Prostate gland (tissue), 2 donors: ENCODE data around the gene MCM3AP. TPM values are rescaled to one million over a fixed set of nuclear protein-coding genes. Genes with fewer than 3 reads are reported as not detected.
A peak's percentile ranks its signal among the peaks of the same experiment; 100 is the strongest.

Experiments used
- DNase-seq: peaks from one replicate; pipeline ENCODE4 v3.0.0-alpha.2; 2019; ENCODE audit warnings: low spot score
- H3K27ac ChIP-seq, 2 donors: fragments of 200-600 bp; sonication (generic); 2 replicates each; pipeline ENCODE4 v1.5.1; 2017 to 2019
- H3K27me3 ChIP-seq: fragments of 200-600 bp; sonication (generic); replicated peaks from 2 replicates; pipeline ENCODE4 v1.5.1; 2019; ENCODE audit not compliant: insufficient read depth
- H3K36me3 ChIP-seq, 2 donors: fragments of 200-600 bp; sonication (generic); 1 replicate in 1 of 2; 2 replicates in 1 of 2; pipeline versions ENCODE4 v1.5.1 to v1.8.1; 2017 to 2019
- H3K4me1 ChIP-seq: fragments of 200-600 bp; sonication (generic); replicated peaks from 2 replicates; pipeline ENCODE4 v1.5.1; 2019
- H3K4me3 ChIP-seq, 2 donors: fragments of 200-600 bp; sonication (generic); 2 replicates each; pipeline ENCODE4 v1.5.1; 2017 to 2019
- H3K9me3 ChIP-seq: fragments of 200-600 bp; sonication (generic); 2 replicates; pipeline ENCODE4 v1.5.1; 2017
- POLR2A ChIP-seq: fragments of 450-650 bp; IDR thresholded peaks from one replicate; pipeline ENCODE4 v1.6.1; 2016; ENCODE audit warnings: antibody characterized with exemption, mild to moderate bottlenecking
- POLR2AphosphoS5 ChIP-seq: sonication (generic); formaldehyde crosslinking; IDR thresholded peaks from one replicate; pipeline ENCODE4 v1.6.1; 2017; ENCODE audit warnings: antibody characterized with exemption
- WGBS: methylation state at CpG from one replicate; pipeline ENCODE4 v1.1.5; 2018; 5-methylcytosine and 5-hydroxymethylcytosine counted together
- intact Hi-C: fragments of 100-400 bp; cut with DNase I; formaldehyde crosslinking; loops from one replicate; pipeline ENCODE4 v1.14.2; 2022
- total RNA-seq, 2 donors: library from RNA; depleted of rRNA; stranded (reverse); fragments of >200 nt; gene quantifications; one replicate each; pipeline ENCODE4 v1.1.0, GENCODE V29; 2016
- TF ChIP-seq, protein P1 (sequence below), 4 experiments: fragments of 200-600 bp in 2 of 4; fragments of 450-650 bp in 2 of 4; sonication (generic) in 2 of 4; IDR thresholded peaks; 1 replicate in 3 of 4; 2 replicates in 1 of 4; pipeline ENCODE4 v1.5.1; 2016 to 2019; ENCODE audit warnings: antibody characterized with exemption in 4 of 4, mild to moderate bottlenecking in 2 of 4, moderate library complexity in 2 of 4

The MCM3AP gene
- total RNA-seq, 2 donors from 2014 or later = 107 to 120 TPM

DNA sequence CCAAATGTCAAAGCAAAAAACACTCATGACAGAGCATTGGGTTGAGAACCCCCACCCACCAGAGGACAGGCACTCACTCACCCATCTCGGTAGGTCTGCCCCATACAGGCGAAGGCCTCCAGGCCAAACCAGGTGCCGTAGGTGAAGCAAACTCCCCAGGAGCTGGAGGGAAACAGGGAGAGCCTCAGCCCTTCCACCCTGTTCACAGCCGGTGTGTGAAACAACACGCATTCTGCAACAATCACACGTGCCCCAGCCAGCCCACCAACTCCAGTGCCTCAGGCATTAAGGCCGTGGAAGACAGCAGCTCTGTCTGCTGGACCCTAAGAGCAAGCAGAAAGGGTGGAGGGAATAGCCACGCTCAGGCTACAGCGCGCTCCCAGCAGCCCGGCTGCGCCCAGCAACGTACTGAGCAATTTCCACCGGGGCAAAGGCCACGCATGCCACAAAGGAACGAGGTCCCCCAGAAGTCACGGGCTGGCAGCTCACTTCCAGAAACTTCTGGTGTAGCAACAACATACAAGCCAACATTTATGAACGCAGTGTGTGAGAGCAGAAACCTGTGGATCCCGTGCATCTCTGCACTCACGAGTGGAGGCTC lies 89.7 kb downstream of the MCM3AP start:
- no peak for DNase-seq
- H3K4me1 ChIP-seq = no peaks in the 10 kb centered on the region
- TF ChIP-seq POLR2A (no peak), POLR2AphosphoS5 (no peak)
- TF ChIP-seq, protein P1, sequence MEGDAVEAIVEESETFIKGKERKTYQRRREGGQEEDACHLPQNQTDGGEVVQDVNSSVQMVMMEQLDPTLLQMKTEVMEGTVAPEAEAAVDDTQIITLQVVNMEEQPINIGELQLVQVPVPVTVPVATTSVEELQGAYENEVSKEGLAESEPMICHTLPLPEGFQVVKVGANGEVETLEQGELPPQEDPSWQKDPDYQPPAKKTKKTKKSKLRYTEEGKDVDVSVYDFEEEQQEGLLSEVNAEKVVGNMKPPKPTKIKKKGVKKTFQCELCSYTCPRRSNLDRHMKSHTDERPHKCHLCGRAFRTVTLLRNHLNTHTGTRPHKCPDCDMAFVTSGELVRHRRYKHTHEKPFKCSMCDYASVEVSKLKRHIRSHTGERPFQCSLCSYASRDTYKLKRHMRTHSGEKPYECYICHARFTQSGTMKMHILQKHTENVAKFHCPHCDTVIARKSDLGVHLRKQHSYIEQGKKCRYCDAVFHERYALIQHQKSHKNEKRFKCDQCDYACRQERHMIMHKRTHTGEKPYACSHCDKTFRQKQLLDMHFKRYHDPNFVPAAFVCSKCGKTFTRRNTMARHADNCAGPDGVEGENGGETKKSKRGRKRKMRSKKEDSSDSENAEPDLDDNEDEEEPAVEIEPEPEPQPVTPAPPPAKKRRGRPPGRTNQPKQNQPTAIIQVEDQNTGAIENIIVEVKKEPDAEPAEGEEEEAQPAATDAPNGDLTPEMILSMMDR (IDR thresholded peaks at IDR 0.05) = no peak
- H3K9me3 ChIP-seq = no peaks in the 10 kb centered on the region
- no peak overlapping the region for H3K4me3 ChIP-seq
- no peaks in the 10 kb centered on the region for H3K27me3 ChIP-seq
- peaks cover 4 to 9% of the 10 kb centered on the region in 2 donors for H3K36me3 ChIP-seq
- H3K27ac ChIP-seq = peak overlapping the region in 1 of 2 donors; percentile 59
- intact Hi-C loops = no loop called here
- whole genome bisulfite sequencing = 86% methylated on average over 20 of the region's 20 CpGs

DNA sequence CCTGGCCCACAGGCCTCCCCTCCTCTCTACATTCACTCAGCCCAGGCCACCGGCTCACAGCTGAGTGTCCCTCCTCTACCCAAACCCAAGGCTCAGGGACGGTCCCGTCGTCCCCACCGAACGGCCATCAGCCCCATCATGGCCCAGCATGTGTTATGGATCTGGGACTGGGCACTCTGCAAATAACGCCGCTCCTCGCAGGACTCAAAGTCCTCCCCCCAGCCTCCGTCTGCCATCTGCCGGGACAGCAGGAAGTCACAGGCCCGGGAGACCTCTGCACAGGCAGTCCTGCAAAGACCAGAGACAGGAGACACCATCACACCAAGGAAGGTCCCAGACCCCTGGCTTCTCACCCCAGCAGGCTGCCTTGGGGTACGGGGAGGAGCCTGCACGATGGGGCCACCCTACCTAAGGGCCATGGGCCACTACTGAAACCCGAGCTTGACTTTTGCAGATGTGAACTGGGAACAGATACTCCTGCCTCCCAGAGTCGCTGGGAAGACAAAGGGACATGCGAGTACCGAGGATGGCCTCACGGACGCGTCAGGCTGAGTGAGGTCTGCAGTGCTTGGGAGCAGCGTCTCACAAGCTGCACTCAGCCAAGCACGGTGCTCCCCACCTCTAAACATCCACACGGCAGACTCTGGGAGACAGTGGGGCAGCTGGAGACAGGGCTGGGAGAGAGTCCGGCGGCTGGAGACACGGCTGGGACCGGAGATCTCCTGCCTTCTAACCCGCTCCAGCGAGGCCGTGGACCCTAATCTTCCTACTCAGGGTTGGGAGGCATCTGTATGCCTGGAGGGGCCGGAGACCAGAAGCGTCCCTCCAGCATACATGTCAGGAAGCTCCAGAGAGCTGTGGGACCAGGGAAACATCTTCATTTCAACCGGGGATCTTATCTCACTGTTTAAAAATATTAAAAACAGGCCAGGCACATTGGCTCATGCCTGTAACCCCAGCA lies 90.8 kb downstream of the MCM3AP start:
- H3K9me3 ChIP-seq = no peaks in the 10 kb centered on the region
- DNase-seq = no peak
- intact Hi-C loops = no loop called here
- peaks cover 10% of the 10 kb centered on the region for H3K4me1 ChIP-seq
- peak overlapping the region in 1 of 2 donors; percentile 59 for H3K27ac ChIP-seq
- no peaks in the 10 kb centered on the region for H3K27me3 ChIP-seq
- peaks cover 4 to 9% of the 10 kb centered on the region in 2 donors for H3K36me3 ChIP-seq
- TF ChIP-seq, protein P1 (IDR thresholded peaks at IDR 0.05) = no peak
- TF ChIP-seq POLR2AphosphoS5 = no peak
- no peak for TF ChIP-seq POLR2A
- WGBS = 94% methylated on average over 34 of the region's 34 CpGs
- no peak overlapping the region for H3K4me3 ChIP-seq

DNA sequence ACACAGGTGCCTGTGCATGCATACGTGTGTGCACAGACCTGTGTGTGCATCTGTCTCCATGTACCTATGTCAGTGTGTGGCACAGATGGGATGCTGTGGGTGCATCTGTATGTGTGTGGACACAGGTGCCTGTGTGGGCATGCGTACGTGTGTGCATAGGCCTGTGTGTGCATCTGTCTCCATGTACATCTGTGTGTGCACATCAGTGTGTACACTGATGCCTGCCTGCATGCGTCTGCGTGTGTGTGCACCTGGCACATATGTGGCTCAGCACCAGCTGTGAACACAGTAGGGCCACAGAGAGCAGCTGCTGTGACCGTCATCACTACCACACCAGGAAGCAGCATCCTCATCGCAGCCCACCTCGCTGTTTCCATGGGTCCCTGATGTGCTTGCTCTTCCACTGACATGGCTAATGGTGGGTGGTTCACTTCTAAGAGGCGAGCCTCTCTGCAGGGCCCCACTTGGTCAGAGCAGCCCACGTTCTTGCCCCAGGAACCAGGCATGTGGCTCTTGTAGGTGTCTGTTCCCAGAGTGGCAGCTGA lies 91.5 kb downstream of the MCM3AP start:
- no peak for TF ChIP-seq POLR2A
- TF ChIP-seq POLR2AphosphoS5 = no peak
- TF ChIP-seq, protein P1 (IDR thresholded peaks at IDR 0.05) = no peak

DNA sequence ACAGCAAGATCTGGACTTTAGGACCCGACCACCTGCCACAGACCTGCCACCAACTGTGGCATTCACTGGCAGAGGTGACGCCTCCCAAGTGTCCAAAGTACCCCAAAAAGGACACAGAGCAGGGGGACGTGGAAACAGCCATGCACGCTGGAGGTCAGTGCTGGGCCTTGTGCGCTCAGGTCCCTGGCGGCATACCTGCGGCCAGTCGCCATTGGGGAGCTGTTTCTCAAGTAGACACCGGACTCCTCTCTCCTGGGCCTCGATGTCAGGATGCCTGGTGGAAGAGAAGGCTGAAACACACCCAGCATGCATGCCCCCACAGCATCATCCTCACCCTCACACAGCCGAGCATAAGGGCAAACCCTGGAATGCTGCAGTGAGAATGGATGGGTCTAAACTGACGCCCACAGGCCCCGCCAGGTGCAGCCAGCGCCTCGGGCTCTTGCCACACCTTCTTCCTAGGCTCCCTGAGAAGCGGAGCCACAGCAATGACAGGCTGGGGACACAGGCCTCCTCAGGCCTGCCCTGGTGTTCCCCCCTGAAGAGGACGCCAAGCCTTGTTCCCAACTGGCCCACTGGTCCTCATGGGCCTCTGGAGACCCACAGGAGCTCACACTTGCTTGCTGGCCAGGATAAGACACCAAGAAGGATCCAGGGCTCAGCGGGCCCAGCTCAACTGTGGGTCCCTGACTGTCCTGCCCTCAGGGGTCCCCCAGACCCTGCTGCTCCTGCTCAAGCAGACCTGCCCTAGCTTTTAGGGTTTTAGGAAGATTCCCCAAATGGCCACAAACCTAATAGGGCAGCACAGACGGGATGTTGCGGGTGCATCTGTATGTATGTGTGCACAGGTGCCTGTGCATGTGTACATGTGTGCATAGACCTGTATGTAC lies 93.5 kb downstream of the MCM3AP start:
- intact Hi-C loops = no loop called here
- Histone ChIP-seq H3K4me1 (peaks cover 23% of the 10 kb centered on the region), H3K9me3 (no peaks in the 10 kb centered on the region), H3K4me3 (no peak overlapping the region), H3K36me3 (peaks cover 4 to 9% of the 10 kb centered on the region in 2 donors), H3K27me3 (no peaks in the 10 kb centered on the region), H3K27ac (peak overlapping the region; percentile 96 to 99)
- TF ChIP-seq, protein P1 (IDR thresholded peaks at IDR 0.05) = no peak
- TF ChIP-seq POLR2AphosphoS5 (no peak), POLR2A (no peak)
- DNase-seq = no peak
- 95% methylated on average over 20 of the region's 20 CpGs for WGBS

More for the DNA sequence above, 91.5 kb downstream of the MCM3AP start:
- peak overlapping the region in 1 of 2 donors; percentile 59 for H3K27ac ChIP-seq
- peaks cover 17% of the 10 kb centered on the region for H3K4me1 ChIP-seq
- H3K9me3 ChIP-seq = no peaks in the 10 kb centered on the region
- no peak overlapping the region for H3K4me3 ChIP-seq
- WGBS = 92% methylated on average over 9 of the region's 10 CpGs
- H3K36me3 ChIP-seq = peaks cover 4 to 9% of the 10 kb centered on the region in 2 donors
- no peaks in the 10 kb centered on the region for H3K27me3 ChIP-seq
- no peak for DNase-seq
- intact Hi-C loops = no loop called here
